HEK293 (cell line): Measurements from ENCODE around the gene CTIF.

ENCODE experiments used
- CTCF ChIP-seq: fragments of 450-650 bp; formaldehyde crosslinking; IDR thresholded peaks from 2 replicates; pipeline ENCODE4 v1.5.1; 2016; ENCODE audit warnings: missing biosample characterization, missing genetic modification characterization
- ELK4 ChIP-seq: IDR thresholded peaks from 2 replicates; pipeline ENCODE4 v1.6.1; 2011; ENCODE audit warnings: mild to moderate bottlenecking, low read depth, low read length, borderline replicate concordance
- REST ChIP-seq: fragments of 450-650 bp; formaldehyde crosslinking; IDR thresholded peaks from 2 replicates; pipeline ENCODE4 v1.5.1; 2016; ENCODE audit warnings: missing biosample characterization, missing genetic modification characterization
- SETDB1 ChIP-seq: IDR thresholded peaks from one replicate; pipeline ENCODE4 v1.6.1; 2017; ENCODE audit warnings: mild to moderate bottlenecking, low read length, moderate library complexity, mixed read lengths; ENCODE audit not compliant: insufficient read length
- ZNF239 ChIP-seq: fragments of 450-650 bp; formaldehyde crosslinking; IDR thresholded peaks from 2 replicates; pipeline ENCODE4 v1.5.1; 2016; ENCODE audit warnings: missing biosample characterization, missing genetic modification characterization
- ZNF274 ChIP-seq, 2 experiments: fragments of 200-500 bp in 1 of 2; fragments of 450-650 bp in 1 of 2; sonication (Bioruptor generic) in 1 of 2; formaldehyde crosslinking in 1 of 2; IDR thresholded peaks; 2 replicates each; pipeline versions ENCODE4 v1.5.1 to v1.6.1; 2014 to 2016; ENCODE audit warnings: borderline replicate concordance in 1 of 2, inconsistent platforms in 1 of 2, low read length in 1 of 2, missing biosample characterization in 1 of 2, missing genetic modification characterization in 1 of 2
- ZNF510 ChIP-seq: fragments of 450-650 bp; formaldehyde crosslinking; IDR thresholded peaks from 2 replicates; pipeline ENCODE4 v1.5.1; 2018; ENCODE audit warnings: mild to moderate bottlenecking, missing genetic modification characterization, missing biosample characterization; ENCODE audit not compliant: insufficient replicate concordance
- ZSCAN5A ChIP-seq: fragments of 450-650 bp; formaldehyde crosslinking; IDR thresholded peaks from 2 replicates; pipeline ENCODE4 v1.5.1; 2016; ENCODE audit warnings: missing biosample characterization, missing genetic modification characterization

- TF ChIP-seq CTCF (tag by site-specific recombination) (no peak), ZNF239 (no peak), ZNF274 (IDR thresholded peaks at IDR 0.05; ENCODE audit: low read length) (no peak), ZNF274 (tag by site-specific recombination; IDR thresholded peaks at IDR 0.05; ENCODE audit: borderline replicate concordance) (no peak), ELK4 (no peak), ZSCAN5A (tag by site-specific recombination) (no peak), ZNF510 (tag by site-specific recombination) (no peak), REST (tag by site-specific recombination) (no peak), SETDB1 (no peak)
These were observed 80.2 kb downstream of the CTIF start for GRCh38 chr18:48619016-48619415.
